Cerebellar cortex (tissue), 1 donor: ENCODE data around the gene SHMT2.

Experiments used
- DNase-seq: peaks from one replicate; pipeline ENCODE4 v3.0.0-alpha.2; 2015; ENCODE audit warnings: low spot score

SHMT2 gene

GRCh38 chr12:57240066-57240921, 10.8 kb downstream of the SHMT2 start:
- peak; percentile 86 for DNase-seq

- DNase-seq: peak; percentile 71
Observed at GRCh38 chr12:57240926-57241401, 11.5 kb downstream of the SHMT2 start.

- no peak for DNase-seq
Observed at GRCh38 chr12:57241402-57242310, 12.1 kb downstream of the SHMT2 start.

- peak; percentile 93 for DNase-seq
Observed at GRCh38 chr12:57242329-57242690, 12.8 kb downstream of the SHMT2 start.

- DNase-seq: peak; percentile 88
Observed at GRCh38 chr12:57242691-57243454, 13.4 kb downstream of the SHMT2 start.

- peak; percentile 80 for DNase-seq
Observed at GRCh38 chr12:57243521-57244311, 14.2 kb downstream of the SHMT2 start.

- no peak for DNase-seq
Observed at GRCh38 chr12:57244312-57244696, 14.8 kb downstream of the SHMT2 start.

GRCh38 chr12:57247041-57247440, 17.5 kb downstream of the SHMT2 start:
- no peak for DNase-seq

GRCh38 chr12:57248934-57249742, 19.6 kb downstream of the SHMT2 start:
- DNase-seq: no peak

- no peak for DNase-seq
Observed at GRCh38 chr12:57250541-57250940, 21.0 kb downstream of the SHMT2 start.

GRCh38 chr12:57250956-57251355, 21.4 kb downstream of the SHMT2 start, which contains the start of gene STAC3:
STAC3 (minus strand) TSS chr12:57251187; CDS start chr12:57249636, 1,551 bp downstream.
- DNase-seq: no peak

- DNase-seq: no peak
Observed at GRCh38 chr12:57254506-57255280, 25.2 kb downstream of the SHMT2 start.

- no peak for DNase-seq
Observed at GRCh38 chr12:57255916-57256315, 26.4 kb downstream of the SHMT2 start.

GRCh38 chr12:57258977-57259970, 29.8 kb downstream of the SHMT2 start:
- no peak for DNase-seq

GRCh38 chr12:57260366-57260765, 30.9 kb downstream of the SHMT2 start:
- no peak for DNase-seq

GRCh38 chr12:57261428-57261865, 31.9 kb downstream of the SHMT2 start:
- peak; percentile 61 for DNase-seq

GRCh38 chr12:57262126-57262822, 32.8 kb downstream of the SHMT2 start:
- DNase-seq: no peak
